ENCODE measurements around the gene SLC35E3. TPM values are rescaled to one million over a fixed set of nuclear protein-coding genes. Genes with fewer than 3 reads are reported as not detected.
"Not testable (repeated sequence)": the region's sequence is repeated elsewhere in the genome, so short reads cannot be mapped to it uniquely, and the experiment has no call there.

The SLC35E3 gene
- total RNA-seq, 2 experiments from 2014 or later: 2.8 to 3.1 TPM

- H3K27me3 Mint-ChIP-seq (ENCODE audit: low read depth); H3K4me1 Mint-ChIP-seq (ENCODE audit: low read depth); H3K4me3 Mint-ChIP-seq; H3K9me3 Mint-ChIP-seq; H3K27ac Mint-ChIP-seq; DNase-seq; H3K36me3 Mint-ChIP-seq (ENCODE audit: low read depth); intact Hi-C loops (cut with micrococcal nuclease): not testable (repeated sequence)
- CTCF ChIA-PET: interaction anchor here (0.6 kb wide), 1 partner anchor 10 kb away, joined by 3 read pairs; no protein-coding TSS in a partner anchor
Observed at GRCh38 chr12:68802911-68803651, 57.1 kb downstream of the SLC35E3 start.

- Mint-ChIP-seq H3K27ac (no peak overlapping the region), H3K4me1 (ENCODE audit: low read depth) (peaks cover 8% of the 10 kb centered on the region)
- intact Hi-C loops (cut with micrococcal nuclease): no loop called here
Observed at GRCh38 chr12:68803948-68804656, 58.1 kb downstream of the SLC35E3 start.

GRCh38 chr12:68804657-68805591 is 58.9 kb downstream of the SLC35E3 start:
- peaks cover 17% of the 10 kb centered on the region for H3K36me3 Mint-ChIP-seq (ENCODE audit: low read depth)
- no peak overlapping the region for H3K4me3 Mint-ChIP-seq
- H3K4me1 Mint-ChIP-seq (ENCODE audit: low read depth): peaks cover 9% of the 10 kb centered on the region
- intact Hi-C loops (cut with micrococcal nuclease): loop anchor here (5.0 kb wide), 5 partner anchors 173 to 1538 kb away; partner anchors contain the start of gene CAND1
- CTCF ChIA-PET: interaction anchor here (0.6 to 1.3 kb wide), 2 partner anchors 35 to 430 kb away, joined by 3 read pairs; no protein-coding TSS in a partner anchor
- no peaks in the 10 kb centered on the region for H3K27me3 Mint-ChIP-seq (ENCODE audit: low read depth)
- H3K27ac Mint-ChIP-seq: no peak overlapping the region
- H3K9me3 Mint-ChIP-seq: no peaks in the 10 kb centered on the region
- no peak for DNase-seq

More at GRCh38 chr12:68803948-68804656, 58.1 kb downstream of the SLC35E3 start:
- peaks cover 9% of the 10 kb centered on the region for H3K36me3 Mint-ChIP-seq (ENCODE audit: low read depth)
- no peaks in the 10 kb centered on the region for H3K27me3 Mint-ChIP-seq (ENCODE audit: low read depth)
- no peak overlapping the region for H3K4me3 Mint-ChIP-seq
- no peak for DNase-seq
- CTCF ChIA-PET: interaction anchor here (0.6 to 1.3 kb wide), 2 partner anchors 9 to 34 kb away, joined by 3 read pairs; no protein-coding TSS in a partner anchor
- no peaks in the 10 kb centered on the region for H3K9me3 Mint-ChIP-seq

- Mint-ChIP-seq H3K27me3 (ENCODE audit: low read depth) (no peaks in the 10 kb centered on the region), H3K9me3 (no peaks in the 10 kb centered on the region), H3K27ac (no peak overlapping the region), H3K4me3 (no peak overlapping the region), H3K36me3 (ENCODE audit: low read depth) (peaks cover 20% of the 10 kb centered on the region), H3K4me1 (ENCODE audit: low read depth) (peaks cover 10% of the 10 kb centered on the region)
- DNase-seq: no peak
- CTCF ChIA-PET: interaction anchor here (0.6 kb wide), 1 partner anchor 431 kb away, joined by 3 read pairs; no protein-coding TSS in a partner anchor
- intact Hi-C loops (cut with micrococcal nuclease): loop anchor here (5.0 kb wide), 5 partner anchors 173 to 1538 kb away; partner anchors contain the start of gene CAND1
Observed at GRCh38 chr12:68805592-68806120, 59.7 kb downstream of the SLC35E3 start.

GRCh38 chr12:68806488-68807237 is 60.7 kb downstream of the SLC35E3 start:
- Mint-ChIP-seq H3K4me1 (ENCODE audit: low read depth) (peaks cover 19% of the 10 kb centered on the region), H3K9me3 (no peaks in the 10 kb centered on the region), H3K27me3 (ENCODE audit: low read depth) (no peaks in the 10 kb centered on the region), H3K27ac (peak overlapping the region; percentile 94), H3K36me3 (ENCODE audit: low read depth) (peaks cover 29% of the 10 kb centered on the region), H3K4me3 (peak overlapping the region; percentile 97)
- CTCF ChIA-PET: interaction anchor here (0.6 to 3.1 kb wide), 4 partner anchors 22 to 434 kb away, joined by 3 to 17 read pairs (median 6); no protein-coding TSS in a partner anchor
- no peak for DNase-seq
- intact Hi-C loops (cut with micrococcal nuclease): loop anchor here (5.0 kb wide), 5 partner anchors 174 to 1539 kb away; partner anchors contain the start of gene CAND1

GRCh38 chr12:68807274-68807575 is 61.2 kb downstream of the SLC35E3 start:
- Mint-ChIP-seq H3K4me3 (peak overlapping the region; percentile 97), H3K36me3 (ENCODE audit: low read depth) (peaks cover 31% of the 10 kb centered on the region), H3K4me1 (ENCODE audit: low read depth) (peaks cover 21% of the 10 kb centered on the region), H3K27ac (peak overlapping the region; percentile 94)
- not testable (repeated sequence) for H3K27me3 Mint-ChIP-seq (ENCODE audit: low read depth); DNase-seq; H3K9me3 Mint-ChIP-seq
- intact Hi-C loops (cut with micrococcal nuclease): loop anchor here (5.0 kb wide), 5 partner anchors 175 to 1540 kb away; partner anchors contain the start of gene CAND1
- CTCF ChIA-PET: interaction anchor here (0.6 to 3.1 kb wide), 7 partner anchors 12 to 435 kb away, joined by 3 to 17 read pairs (median 3); no protein-coding TSS in a partner anchor

- H3K4me3 Mint-ChIP-seq: peak within 1 kb of the TSS; percentile 97
- no peaks in the 10 kb centered on the region for H3K9me3 Mint-ChIP-seq
- H3K27ac Mint-ChIP-seq: peak within 1 kb of the TSS; percentile 98
- DNase-seq: peak; percentile 95
- intact Hi-C loops (cut with micrococcal nuclease): loop anchor here (1.0 to 5.0 kb wide), 13 partner anchors 20 to 1540 kb away; partner anchors contain the start of genes CAND1, MDM1, NUP107 and RAP1B
- no peaks in the 10 kb centered on the region for H3K27me3 Mint-ChIP-seq (ENCODE audit: low read depth)
- CTCF ChIA-PET: interaction anchor here (0.6 to 3.1 kb wide), 9 partner anchors 10 to 435 kb away, joined by 3 to 17 read pairs (median 4); no protein-coding TSS in a partner anchor
- peaks cover 24% of the 10 kb centered on the region for H3K4me1 Mint-ChIP-seq (ENCODE audit: low read depth)
- peaks cover 36% of the 10 kb centered on the region for H3K36me3 Mint-ChIP-seq (ENCODE audit: low read depth)
Observed at GRCh38 chr12:68807576-68808387, 61.8 kb downstream of the SLC35E3 start, which contains the start of gene MDM2. Gene MDM2 (plus strand): TSS chr12:68808177. CDS start chr12:68808478, 301 bp downstream.

- peaks cover 32% of the 10 kb centered on the region for H3K4me1 Mint-ChIP-seq (ENCODE audit: low read depth)
- peak; percentile 82 for DNase-seq
- intact Hi-C loops (cut with micrococcal nuclease): loop anchor here (1.0 to 5.0 kb wide), 13 partner anchors 19 to 1541 kb away; partner anchors contain the start of genes CAND1, MDM1, NUP107 and RAP1B
- CTCF ChIA-PET: interaction anchor here (1.0 to 3.1 kb wide), 5 partner anchors 9 to 44 kb away, joined by 3 to 17 read pairs (median 8); no protein-coding TSS in a partner anchor
- H3K36me3 Mint-ChIP-seq (ENCODE audit: low read depth): peaks cover 44% of the 10 kb centered on the region
- no peaks in the 10 kb centered on the region for H3K9me3 Mint-ChIP-seq
- H3K4me3 Mint-ChIP-seq: peak overlapping the region; percentile 97
- peak overlapping the region; percentile 98 for H3K27ac Mint-ChIP-seq
- H3K27me3 Mint-ChIP-seq (ENCODE audit: low read depth): no peaks in the 10 kb centered on the region
Observed at GRCh38 chr12:68808388-68809189, 62.6 kb downstream of the SLC35E3 start.

GRCh38 chr12:68809190-68810026 is 63.4 kb downstream of the SLC35E3 start:
- no peak for DNase-seq
- Mint-ChIP-seq H3K4me1 (ENCODE audit: low read depth) (peaks cover 36% of the 10 kb centered on the region), H3K27me3 (ENCODE audit: low read depth) (no peaks in the 10 kb centered on the region), H3K36me3 (ENCODE audit: low read depth) (peaks cover 47% of the 10 kb centered on the region), H3K9me3 (no peaks in the 10 kb centered on the region), H3K27ac (peak overlapping the region; percentile 98), H3K4me3 (peak overlapping the region; percentile 97)
- intact Hi-C loops (cut with micrococcal nuclease): loop anchor here (2.0 to 5.0 kb wide), 7 partner anchors 153 to 1542 kb away; partner anchors contain the start of gene CAND1
- CTCF ChIA-PET: interaction anchor here (1.2 to 3.1 kb wide), 3 partner anchors 8 to 33 kb away, joined by 3 to 17 read pairs (median 8); no protein-coding TSS in a partner anchor

Measured in activated naive CD4-positive, alpha-beta T cell treated with anti-CD3 and anti-CD28 coated beads for 36 hours (primary cell).